RWPE2 (cell line): ENCODE results near the gene KRT86.

Experiments used
- ATAC-seq: fragments of 200-7000 bp; cut with Tn5 transposase; 3 replicates; pipeline ENCODE4 v1.9.1; 2021; ENCODE audit warnings: low read depth
- DNase-seq: peaks from one replicate; pipeline ENCODE4 v3.0.0-alpha.2; 2020; ENCODE audit warnings: low spot score
- H3K27ac ChIP-seq: fragments of 450-650 bp; 2 replicates; pipeline ENCODE4 v1.5.1; 2017; ENCODE audit warnings: mild to moderate bottlenecking; ENCODE audit not compliant: poor library complexity, severe bottlenecking
- H3K27me3 ChIP-seq: fragments of 250-450 bp; sonication (Bioruptor Pico); 2 replicates; pipeline ENCODE4 v1.5.1; 2021; ENCODE audit warnings: mild to moderate bottlenecking, moderate library complexity; ENCODE audit not compliant: insufficient read depth, poor library complexity, severe bottlenecking
- H3K36me3 ChIP-seq: fragments of 250-450 bp; sonication (Bioruptor Pico); 2 replicates; pipeline ENCODE4 v1.5.1; 2020; ENCODE audit warnings: low read depth, mild to moderate bottlenecking, moderate library complexity
- H3K4me1 ChIP-seq: fragments of 250-450 bp; sonication (Bioruptor Pico); 2 replicates; pipeline ENCODE4 v1.5.1; 2021; ENCODE audit warnings: mild to moderate bottlenecking, moderate library complexity; ENCODE audit not compliant: insufficient read depth, poor library complexity, severe bottlenecking
- H3K4me3 ChIP-seq: fragments of 250-450 bp; sonication (Bioruptor Pico); 2 replicates; pipeline ENCODE4 v1.5.1; 2021; ENCODE audit warnings: mild to moderate bottlenecking, moderate library complexity; ENCODE audit not compliant: severe bottlenecking
- H3K9me3 ChIP-seq: fragments of 250-450 bp; sonication (Bioruptor Pico); 2 replicates; pipeline ENCODE4 v1.5.1; 2021; ENCODE audit warnings: mild to moderate bottlenecking, moderate library complexity; ENCODE audit not compliant: severe bottlenecking
- CTCF ChIP-seq: fragments of 450-650 bp; IDR thresholded peaks from one replicate; pipeline ENCODE4 v1.5.1; 2017; ENCODE audit warnings: mild to moderate bottlenecking, moderate library complexity; ENCODE audit not compliant: poor library complexity, severe bottlenecking

The KRT86 gene

DNA sequence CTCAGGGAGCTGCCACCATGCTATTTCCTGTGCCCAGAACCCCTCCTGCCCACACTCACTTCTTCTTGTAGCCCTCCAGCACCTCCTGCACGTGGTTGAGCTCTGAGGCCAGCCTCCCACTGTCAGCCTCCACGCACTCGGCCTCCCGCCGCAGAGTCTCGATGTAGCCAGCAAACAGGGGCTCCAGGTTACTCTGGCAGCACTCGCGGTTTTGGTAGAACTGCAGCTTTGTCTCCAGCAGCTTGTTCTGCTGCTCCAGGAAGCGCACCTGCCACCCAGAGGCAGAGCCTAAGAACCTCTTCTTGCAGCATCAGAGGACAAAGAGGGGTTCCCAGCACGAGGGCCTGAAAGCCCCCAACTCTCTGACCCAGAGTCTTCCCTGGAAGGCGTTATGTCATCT is 44.7 kb downstream of the KRT86 start:
- Histone ChIP-seq H3K4me1 (no peaks in the 10 kb centered on the region), H3K9me3 (no peaks in the 10 kb centered on the region), H3K27me3 (no peaks in the 10 kb centered on the region), H3K4me3 (no peak overlapping the region), H3K27ac (no peak overlapping the region), H3K36me3 (no peaks in the 10 kb centered on the region)
- peak; percentile 40; the same call in 2 of the 3 replicates for ATAC-seq
- no peak for DNase-seq
- peak; percentile 25 for TF ChIP-seq CTCF

DNA sequence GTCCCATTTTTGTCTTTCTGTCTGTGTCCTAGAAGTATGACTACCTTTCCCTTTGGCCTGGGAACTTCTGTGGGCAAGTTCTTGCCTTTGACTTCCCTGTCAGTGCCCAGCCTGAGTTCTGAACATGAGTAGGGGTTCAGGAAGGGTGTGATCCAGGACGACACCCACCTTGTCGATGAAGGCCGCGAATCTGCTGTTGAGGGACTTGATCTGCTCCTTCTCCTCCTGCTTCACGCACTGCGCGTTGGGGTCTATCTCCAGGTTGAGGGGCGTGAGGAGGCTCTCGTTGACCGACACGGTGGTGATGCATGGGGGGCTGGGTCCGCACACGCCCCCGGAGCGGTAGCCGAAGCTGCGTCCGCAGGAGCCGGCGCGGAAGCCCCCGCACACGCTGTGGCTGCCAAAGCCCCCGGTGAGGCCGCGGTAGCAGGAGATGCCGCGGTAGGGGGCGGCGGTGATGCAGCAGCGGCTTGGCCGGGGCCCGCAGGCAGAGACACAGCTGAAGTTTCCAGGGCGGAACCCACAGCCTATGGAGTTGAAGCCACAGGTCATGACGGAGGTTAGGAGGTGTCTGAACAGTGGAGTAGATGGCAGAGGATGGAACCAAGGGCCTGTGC is 46.4 kb downstream of the KRT86 start, which contains the start of gene KRT83:
KRT83 (minus strand) TSS at position 615 of the 617 bp plus-strand sequence; CDS start at position 552, 63 bp downstream.
- Histone ChIP-seq H3K27me3 (no peaks in the 10 kb centered on the region), H3K9me3 (no peaks in the 10 kb centered on the region), H3K4me3 (no peak within 1 kb of the TSS), H3K27ac (no peak within 1 kb of the TSS), H3K4me1 (no peaks in the 10 kb centered on the region), H3K36me3 (no peaks in the 10 kb centered on the region)
- DNase-seq, result no peak
- TF ChIP-seq CTCF, result no peak
- no peak for ATAC-seq

DNA sequence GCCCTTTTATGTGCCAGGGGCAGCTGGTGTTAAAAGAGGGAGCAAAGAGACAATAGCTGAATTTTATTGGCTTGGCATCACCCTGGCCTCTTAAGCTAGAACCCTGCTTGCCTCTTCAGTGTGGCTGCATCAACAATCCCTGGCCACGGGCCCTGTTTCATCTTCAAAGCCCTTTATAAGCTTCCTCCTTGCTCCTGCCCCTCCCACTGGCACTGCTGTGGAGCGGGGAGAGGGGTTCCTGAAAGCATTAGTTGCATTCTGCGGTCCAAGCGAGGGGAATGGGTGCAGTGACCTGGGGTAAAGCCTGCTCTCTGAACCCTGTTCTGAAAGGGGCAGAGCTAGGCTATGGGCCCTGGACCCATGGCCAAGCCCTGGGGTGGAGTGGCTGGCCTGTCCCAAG is 47.0 kb downstream of the KRT86 start:
- H3K36me3 ChIP-seq, result no peaks in the 10 kb centered on the region
- no peaks in the 10 kb centered on the region for H3K4me1 ChIP-seq
- DNase-seq, result no peak
- no peaks in the 10 kb centered on the region for H3K9me3 ChIP-seq
- TF ChIP-seq CTCF, result no peak
- no peaks in the 10 kb centered on the region for H3K27me3 ChIP-seq
- H3K4me3 ChIP-seq, result no peak overlapping the region
- no peak for ATAC-seq
- H3K27ac ChIP-seq, result no peak overlapping the region

- no peak for DNase-seq
- Histone ChIP-seq H3K9me3 (no peaks in the 10 kb centered on the region), H3K4me3 (no peak overlapping the region), H3K36me3 (no peaks in the 10 kb centered on the region), H3K4me1 (no peaks in the 10 kb centered on the region), H3K27ac (no peak overlapping the region), H3K27me3 (no peaks in the 10 kb centered on the region)
- no peak for ATAC-seq
- TF ChIP-seq CTCF, result no peak
These were observed 47.6 kb downstream of the KRT86 start for GRCh38 chr12:52322069-52322468.

GRCh38 chr12:52323001-52323400 is 48.6 kb downstream of the KRT86 start:
- Histone ChIP-seq H3K4me3 (no peak overlapping the region), H3K4me1 (no peaks in the 10 kb centered on the region), H3K9me3 (no peaks in the 10 kb centered on the region), H3K27me3 (no peaks in the 10 kb centered on the region), H3K36me3 (no peaks in the 10 kb centered on the region), H3K27ac (no peak overlapping the region)
- ATAC-seq (no peak), DNase-seq (no peak)
- TF ChIP-seq CTCF, result no peak
